Stimulated activated memory B cell treated with anti-CD40 and anti-IgM and Interleukin-4, amounts not matched to agents 10 μg/mL and 1 μg/mL and 100 μg/mL, for 72 hours (primary cell): Measurements from ENCODE around the gene AKNAD1.

ENCODE experiments used
- ATAC-seq: fragments of 150-1000 bp; cut with Tn5 transposase; 2 replicates; pipeline ENCODE4 v1.10.0; 2021
- H3K27ac Mint-ChIP-seq: one replicate; pipeline ENCODE4 v1.8.0; 2022; ENCODE audit warnings: mild to moderate bottlenecking, mixed read lengths
- H3K27me3 Mint-ChIP-seq: one replicate; pipeline ENCODE4 v1.8.0; 2022; ENCODE audit warnings: mixed read lengths
- H3K36me3 Mint-ChIP-seq: one replicate; pipeline ENCODE4 v1.8.0; 2022; ENCODE audit warnings: mixed read lengths
- H3K4me1 Mint-ChIP-seq: one replicate; pipeline ENCODE4 v1.8.0; 2022; ENCODE audit warnings: mixed read lengths
- H3K4me3 Mint-ChIP-seq: one replicate; pipeline ENCODE4 v1.8.0; 2022; ENCODE audit warnings: mild to moderate bottlenecking, moderate library complexity, mixed read lengths
- H3K9me3 Mint-ChIP-seq: one replicate; pipeline ENCODE4 v1.8.0; 2022; ENCODE audit warnings: mixed read lengths

Gene AKNAD1

DNA sequence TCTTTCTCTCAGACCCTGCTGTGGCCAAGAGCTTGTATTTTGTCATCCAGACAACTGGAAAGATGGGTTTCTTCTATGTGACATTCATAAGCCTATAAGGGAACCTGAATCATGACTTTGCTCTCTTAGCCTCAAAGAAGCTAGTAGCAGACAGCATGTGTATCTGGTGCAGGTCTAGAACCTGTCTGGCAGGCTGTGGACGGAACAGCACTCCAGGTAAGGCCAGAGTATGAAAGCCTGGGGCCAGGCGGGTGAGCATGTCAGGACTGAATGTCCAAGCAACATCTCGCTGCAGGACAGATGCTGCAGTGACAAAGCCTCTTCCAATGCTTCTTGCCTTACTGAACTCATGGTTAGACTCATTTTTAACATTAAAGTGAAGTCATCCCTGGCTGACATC lies 32.8 kb downstream of the AKNAD1 start:
- no peak for ATAC-seq
- no peaks in the 10 kb centered on the region for H3K27me3 Mint-ChIP-seq
- H3K9me3 Mint-ChIP-seq, result no peaks in the 10 kb centered on the region
- no peaks in the 10 kb centered on the region for H3K36me3 Mint-ChIP-seq
- no peak overlapping the region for H3K27ac Mint-ChIP-seq
- no peaks in the 10 kb centered on the region for H3K4me1 Mint-ChIP-seq
- no peak overlapping the region for H3K4me3 Mint-ChIP-seq

DNA sequence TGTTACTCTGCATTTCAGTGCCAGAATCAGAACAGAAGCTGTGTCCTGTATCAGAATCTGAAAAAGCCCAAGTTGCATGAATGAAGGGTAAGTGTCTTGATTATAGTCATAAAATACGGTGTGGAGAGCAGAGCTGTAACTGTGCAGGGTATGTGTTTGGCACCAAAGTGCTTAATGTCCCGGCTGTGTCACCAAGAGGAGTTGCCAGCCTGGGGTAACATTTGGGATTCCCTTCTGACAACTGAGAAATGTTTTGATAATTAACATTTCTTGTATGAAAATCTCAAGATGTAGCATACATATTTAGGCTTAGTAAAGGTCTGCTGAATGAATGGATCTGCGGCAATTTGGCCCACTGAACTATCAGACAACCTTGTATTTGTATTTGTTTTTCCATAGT lies 33.3 kb downstream of the AKNAD1 start:
- H3K27ac Mint-ChIP-seq, result no peak overlapping the region
- no peak overlapping the region for H3K4me3 Mint-ChIP-seq
- no peak for ATAC-seq
- H3K9me3 Mint-ChIP-seq, result no peaks in the 10 kb centered on the region
- no peaks in the 10 kb centered on the region for H3K36me3 Mint-ChIP-seq
- no peaks in the 10 kb centered on the region for H3K4me1 Mint-ChIP-seq
- no peaks in the 10 kb centered on the region for H3K27me3 Mint-ChIP-seq

GRCh38 chr1:108819878-108820277 lies 37.0 kb downstream of the AKNAD1 start:
- H3K4me1 Mint-ChIP-seq, result no peaks in the 10 kb centered on the region
- no peaks in the 10 kb centered on the region for H3K9me3 Mint-ChIP-seq
- H3K36me3 Mint-ChIP-seq, result no peaks in the 10 kb centered on the region
- ATAC-seq, result no peak
- no peak overlapping the region for H3K4me3 Mint-ChIP-seq
- peaks cover 9% of the 10 kb centered on the region for H3K27me3 Mint-ChIP-seq
- H3K27ac Mint-ChIP-seq, result no peak overlapping the region

GRCh38 chr1:108817811-108818210 lies 39.1 kb downstream of the AKNAD1 start:
- Mint-ChIP-seq H3K27me3 (peaks cover 9% of the 10 kb centered on the region), H3K27ac (no peak overlapping the region), H3K4me1 (no peaks in the 10 kb centered on the region), H3K9me3 (no peaks in the 10 kb centered on the region), H3K36me3 (no peaks in the 10 kb centered on the region), H3K4me3 (no peak overlapping the region)
- no peak for ATAC-seq

DNA sequence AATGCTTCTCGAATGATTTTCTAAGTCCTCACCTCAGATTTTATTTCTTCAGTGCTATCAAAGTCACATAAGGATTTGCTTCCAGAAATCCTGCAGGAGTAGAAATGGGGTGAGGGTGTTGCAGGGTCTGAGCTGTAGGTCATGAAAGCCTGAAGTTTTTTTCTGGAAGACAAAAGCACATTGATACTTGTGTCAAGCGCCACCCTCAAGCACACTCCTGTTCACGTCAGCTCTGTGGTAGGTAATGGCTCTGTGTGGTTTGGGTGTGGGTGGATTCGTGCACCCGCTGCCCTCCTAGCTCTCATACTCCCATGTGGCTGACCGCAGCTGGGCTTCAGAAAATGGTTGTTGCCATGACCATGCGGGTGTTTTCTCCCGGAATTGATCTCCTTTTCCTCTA lies 39.9 kb downstream of the AKNAD1 start:
- H3K4me3 Mint-ChIP-seq, result no peak overlapping the region
- H3K27me3 Mint-ChIP-seq, result peaks cover 9% of the 10 kb centered on the region
- no peak for ATAC-seq
- no peak overlapping the region for H3K27ac Mint-ChIP-seq
- H3K9me3 Mint-ChIP-seq, result no peaks in the 10 kb centered on the region
- no peaks in the 10 kb centered on the region for H3K4me1 Mint-ChIP-seq
- no peaks in the 10 kb centered on the region for H3K36me3 Mint-ChIP-seq

DNA sequence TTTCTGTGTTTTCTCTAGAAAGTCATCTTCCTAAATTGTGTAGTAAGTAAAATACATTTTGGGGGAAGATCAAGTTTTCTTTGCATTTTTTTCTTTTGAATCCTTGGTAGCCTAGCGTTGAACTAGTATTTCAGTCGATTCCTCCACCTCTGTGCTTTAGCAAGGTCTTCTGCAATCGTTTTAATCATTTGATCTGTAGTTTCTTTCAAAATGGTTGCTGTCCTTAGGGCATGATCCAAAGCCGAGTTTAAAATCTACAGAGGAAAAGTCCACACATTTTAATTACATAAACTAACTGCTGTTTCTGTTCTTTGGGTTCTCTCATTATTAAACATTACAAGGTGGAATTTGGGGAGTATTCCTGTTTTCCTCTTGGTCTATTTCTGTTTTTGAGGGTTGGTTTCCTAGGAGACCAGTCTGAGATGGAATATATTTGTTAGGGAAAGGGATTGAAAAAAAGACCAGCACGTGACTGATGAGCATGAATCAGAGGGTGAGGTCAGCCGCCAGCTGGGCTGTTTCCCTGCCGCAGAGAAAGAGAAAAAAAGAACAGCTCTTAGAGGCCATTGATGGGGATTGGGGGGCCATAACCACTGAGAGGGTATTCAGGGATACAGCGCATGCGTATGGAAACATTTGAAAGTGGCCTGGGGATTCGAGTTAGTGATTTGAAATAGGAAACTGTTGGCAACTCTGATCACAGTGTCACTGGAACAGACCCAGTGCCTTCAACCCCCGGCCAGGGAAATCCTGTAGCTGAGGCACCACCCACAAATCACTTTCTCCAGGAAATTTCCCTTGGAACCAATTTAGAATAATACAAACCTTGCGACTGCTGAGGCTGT lies 40.6 kb downstream of the AKNAD1 start:
- ATAC-seq, result no peak
- Mint-ChIP-seq H3K27me3 (peaks cover 9% of the 10 kb centered on the region), H3K4me3 (no peak overlapping the region), H3K4me1 (no peaks in the 10 kb centered on the region), H3K27ac (no peak overlapping the region), H3K36me3 (no peaks in the 10 kb centered on the region), H3K9me3 (no peaks in the 10 kb centered on the region)

DNA sequence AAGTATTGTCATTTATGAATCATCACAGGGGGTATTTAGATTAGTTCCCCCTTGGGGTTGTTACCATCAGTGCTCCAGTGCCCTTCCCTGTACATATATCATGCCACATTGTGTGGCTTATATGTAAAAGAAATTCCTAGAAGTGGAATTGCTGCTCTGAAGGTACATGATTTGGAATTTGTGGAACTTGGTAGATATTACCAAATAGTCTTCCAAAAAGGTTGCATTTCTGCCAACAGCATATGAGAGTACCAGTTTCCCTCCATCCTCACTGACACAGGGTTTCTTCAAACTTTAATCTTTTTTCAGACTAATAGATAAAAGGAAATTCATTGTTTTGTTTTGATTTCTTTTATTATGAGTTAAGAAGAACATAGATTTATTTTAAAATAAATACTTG lies 41.3 kb downstream of the AKNAD1 start:
- Mint-ChIP-seq H3K4me1 (no peaks in the 10 kb centered on the region), H3K9me3 (no peaks in the 10 kb centered on the region), H3K36me3 (no peaks in the 10 kb centered on the region), H3K27ac (no peak overlapping the region), H3K4me3 (no peak overlapping the region), H3K27me3 (peaks cover 9% of the 10 kb centered on the region)
- ATAC-seq, result no peak

DNA sequence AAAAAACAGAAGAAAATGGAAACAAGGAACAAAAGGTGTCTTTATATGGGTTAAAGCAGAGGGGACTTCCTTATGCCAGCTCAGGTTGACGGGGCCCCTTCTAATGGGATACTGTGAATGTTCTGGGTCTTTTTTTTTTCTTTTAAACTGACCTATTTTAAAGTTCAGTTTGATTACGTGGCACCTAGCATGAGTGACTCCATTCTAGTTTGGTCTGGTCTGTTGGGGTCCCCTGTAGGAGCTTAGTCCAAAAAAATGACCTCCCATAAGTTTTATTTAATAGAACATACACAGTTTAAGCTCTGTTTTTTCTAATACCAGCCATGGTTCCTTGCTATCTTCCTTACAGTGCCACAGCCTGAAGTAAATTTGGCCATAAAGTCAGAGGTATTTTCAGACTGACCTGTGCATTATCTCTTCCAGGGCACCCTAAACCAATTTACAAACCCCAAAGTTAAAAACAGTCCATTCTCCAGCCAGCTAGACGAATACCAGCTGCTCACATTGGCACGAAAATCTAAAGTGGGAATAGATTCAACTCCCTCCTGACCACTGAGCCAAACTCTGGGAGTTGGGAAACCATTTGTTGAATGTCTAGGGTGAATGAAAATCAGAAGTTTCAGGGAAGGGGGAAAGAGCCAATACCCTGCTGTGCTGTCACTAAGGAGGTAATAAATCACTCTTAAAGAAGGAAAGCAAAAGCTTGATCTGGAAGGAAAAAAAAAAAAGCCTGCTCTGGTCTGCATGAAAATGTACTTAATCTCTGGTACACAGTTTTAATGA lies 42.4 kb downstream of the AKNAD1 start:
- no peak for ATAC-seq
- Mint-ChIP-seq H3K4me3 (no peak overlapping the region), H3K4me1 (no peaks in the 10 kb centered on the region), H3K36me3 (no peaks in the 10 kb centered on the region), H3K27me3 (peaks cover 9% of the 10 kb centered on the region), H3K27ac (no peak overlapping the region), H3K9me3 (no peaks in the 10 kb centered on the region)

GRCh38 chr1:108813326-108813725 lies 43.6 kb downstream of the AKNAD1 start:
- Mint-ChIP-seq H3K4me3 (no peak overlapping the region), H3K27me3 (peaks cover 9% of the 10 kb centered on the region), H3K27ac (no peak overlapping the region), H3K4me1 (no peaks in the 10 kb centered on the region), H3K36me3 (peaks cover 8% of the 10 kb centered on the region), H3K9me3 (no peaks in the 10 kb centered on the region)
- no peak for ATAC-seq

GRCh38 chr1:108811611-108812010 lies 45.3 kb downstream of the AKNAD1 start:
- no peaks in the 10 kb centered on the region for H3K4me1 Mint-ChIP-seq
- ATAC-seq, result no peak
- H3K27ac Mint-ChIP-seq, result no peak overlapping the region
- no peaks in the 10 kb centered on the region for H3K9me3 Mint-ChIP-seq
- H3K36me3 Mint-ChIP-seq, result peaks cover 12% of the 10 kb centered on the region
- no peaks in the 10 kb centered on the region for H3K27me3 Mint-ChIP-seq
- H3K4me3 Mint-ChIP-seq, result no peak overlapping the region

DNA sequence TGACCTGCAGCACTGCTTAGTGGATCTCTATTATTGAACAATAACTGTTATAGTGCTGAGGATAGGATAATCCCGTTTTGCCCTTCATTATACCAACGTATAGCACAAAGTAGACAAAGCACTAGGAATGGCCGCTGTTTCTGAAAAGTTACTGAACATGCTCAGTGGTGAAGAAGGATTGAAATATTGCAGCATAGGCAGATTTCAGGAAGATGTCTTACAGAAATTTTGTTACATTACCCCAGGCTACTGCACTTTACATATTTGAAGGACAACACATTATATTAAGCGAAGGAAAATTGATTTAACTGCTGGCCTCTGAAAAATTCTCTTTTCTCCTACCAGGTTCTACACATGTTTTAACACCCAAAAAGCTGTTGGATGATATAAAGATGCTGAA lies 48.5 kb downstream of the AKNAD1 start:
- no peak for ATAC-seq
- Mint-ChIP-seq H3K4me3 (no peak overlapping the region), H3K36me3 (peaks cover 34% of the 10 kb centered on the region), H3K27ac (no peak overlapping the region), H3K27me3 (no peaks in the 10 kb centered on the region), H3K4me1 (no peaks in the 10 kb centered on the region), H3K9me3 (no peaks in the 10 kb centered on the region)

GRCh38 chr1:108803548-108803947 lies 53.3 kb downstream of the AKNAD1 start:
- Mint-ChIP-seq H3K36me3 (peaks cover 58% of the 10 kb centered on the region), H3K9me3 (no peaks in the 10 kb centered on the region), H3K27ac (no peak overlapping the region), H3K4me3 (no peak overlapping the region), H3K4me1 (no peaks in the 10 kb centered on the region), H3K27me3 (no peaks in the 10 kb centered on the region)
- no peak for ATAC-seq

- ATAC-seq, result no peak
- H3K4me1 Mint-ChIP-seq, result no peaks in the 10 kb centered on the region
- H3K9me3 Mint-ChIP-seq, result no peaks in the 10 kb centered on the region
- no peaks in the 10 kb centered on the region for H3K27me3 Mint-ChIP-seq
- H3K36me3 Mint-ChIP-seq, result peaks cover 59% of the 10 kb centered on the region
- H3K27ac Mint-ChIP-seq, result no peak overlapping the region
- no peak overlapping the region for H3K4me3 Mint-ChIP-seq
These were observed 55.8 kb downstream of the AKNAD1 start for GRCh38 chr1:108801101-108801500.

- ATAC-seq, result no peak
- no peaks in the 10 kb centered on the region for H3K27me3 Mint-ChIP-seq
- H3K4me1 Mint-ChIP-seq, result no peaks in the 10 kb centered on the region
- H3K36me3 Mint-ChIP-seq, result peaks cover 62% of the 10 kb centered on the region
- H3K4me3 Mint-ChIP-seq, result no peak overlapping the region
- no peak overlapping the region for H3K27ac Mint-ChIP-seq
- H3K9me3 Mint-ChIP-seq, result no peaks in the 10 kb centered on the region
These were observed 57.9 kb downstream of the AKNAD1 start for GRCh38 chr1:108799001-108799400.

DNA sequence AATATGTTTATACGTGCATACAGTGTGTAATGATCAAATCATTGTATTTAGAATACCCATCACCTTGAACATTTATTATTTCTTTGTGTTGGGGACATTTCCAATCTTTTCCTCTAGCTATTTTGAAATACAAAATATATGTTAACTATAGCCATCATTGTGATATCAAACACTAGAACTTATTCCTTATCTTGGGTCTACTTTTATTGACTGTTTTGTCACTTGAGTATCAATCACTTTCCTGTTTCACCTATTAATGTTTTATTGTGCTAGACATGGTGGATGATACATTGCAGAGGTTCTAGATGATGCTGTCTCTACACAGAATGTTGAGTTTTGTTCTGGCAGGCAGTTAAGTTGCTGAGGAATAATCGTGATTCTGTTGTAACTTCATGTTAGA lies 64.5 kb downstream of the AKNAD1 start:
- Mint-ChIP-seq H3K4me3 (no peak overlapping the region), H3K4me1 (no peaks in the 10 kb centered on the region), H3K27me3 (no peaks in the 10 kb centered on the region), H3K36me3 (peaks cover 81% of the 10 kb centered on the region), H3K9me3 (peaks cover 9% of the 10 kb centered on the region), H3K27ac (no peak overlapping the region)
- ATAC-seq, result no peak

GRCh38 chr1:108791790-108792189 lies 65.1 kb downstream of the AKNAD1 start:
- Mint-ChIP-seq H3K27me3 (no peaks in the 10 kb centered on the region), H3K27ac (no peak overlapping the region), H3K9me3 (peaks cover 9% of the 10 kb centered on the region), H3K4me1 (no peaks in the 10 kb centered on the region), H3K36me3 (peaks cover 85% of the 10 kb centered on the region), H3K4me3 (no peak overlapping the region)
- no peak for ATAC-seq
